HepG2 (cell line): ENCODE measurements around the gene MARCHF9. TPM values are rescaled to one million over a fixed set of nuclear protein-coding genes. Genes with fewer than 3 reads are reported as not detected.

Experiments
- CEBPG ChIP-seq: IDR thresholded peaks from 2 replicates; pipeline ENCODE4 v1.6.1; 2016
- IRF2 ChIP-seq: IDR thresholded peaks from 2 replicates; pipeline ENCODE4 v1.6.1; 2018; ENCODE audit warnings: missing genetic modification reagents, missing compliant biosample characterization
- MBD4 ChIP-seq: IDR thresholded peaks from 2 replicates; pipeline ENCODE4 v1.6.1; 2012; ENCODE audit warnings: low read length, inconsistent platforms, borderline replicate concordance
- PITX1 ChIP-seq: sonication (generic); formaldehyde crosslinking; IDR thresholded peaks from 2 replicates; pipeline ENCODE4 v1.5.1; 2020; ENCODE audit warnings: mild to moderate bottlenecking, missing genetic modification reagents
- SP4 ChIP-seq: sonication (generic); formaldehyde crosslinking; IDR thresholded peaks from 2 replicates; pipeline ENCODE4 v1.8.1; 2023; ENCODE audit warnings: mild to moderate bottlenecking, missing genetic modification reagents
- ZFP41 ChIP-seq: sonication (generic); formaldehyde crosslinking; IDR thresholded peaks from 2 replicates; pipeline ENCODE4 v1.4.0; 2020; ENCODE audit warnings: mild to moderate bottlenecking, missing genetic modification reagents, borderline replicate concordance
- ZNF10 ChIP-seq: sonication (generic); formaldehyde crosslinking; IDR thresholded peaks from 2 replicates; pipeline ENCODE4 v1.4.0; 2020; ENCODE audit warnings: mild to moderate bottlenecking, low read depth, missing genetic modification reagents, borderline replicate concordance
- ZNF160 ChIP-seq: sonication (generic); formaldehyde crosslinking; IDR thresholded peaks from 2 replicates; pipeline ENCODE4 v1.8.0; 2022; ENCODE audit warnings: mild to moderate bottlenecking, inconsistent platforms, missing genetic modification reagents
- ZNF605 ChIP-seq: sonication (generic); formaldehyde crosslinking; IDR thresholded peaks from 2 replicates; pipeline ENCODE4 v1.8.0; 2022; ENCODE audit warnings: mild to moderate bottlenecking, missing genetic modification reagents
- ZNF788 ChIP-seq: sonication (generic); formaldehyde crosslinking; IDR thresholded peaks from 2 replicates; pipeline ENCODE4 v1.5.0; 2020; ENCODE audit warnings: mild to moderate bottlenecking, missing genetic modification reagents, borderline replicate concordance
- ZSCAN29 ChIP-seq: sonication (generic); formaldehyde crosslinking; conservative IDR thresholded peaks from 2 replicates; pipeline ENCODE4 v1.4.0; 2020; ENCODE audit warnings: mild to moderate bottlenecking, missing genetic modification reagents
- polyA plus RNA-seq, 8 experiments: library from polyadenylated mRNA; depleted of rRNA in 3 of 8; stranded (reverse) in 7 of 8; unstranded in 1 of 8; fragments of >200 nt; fragmentation: Illumina TruSeq in 4 of 8; extraction: Trizol in 4 of 8; gene quantifications; 2 replicates each; pipeline versions ENCODE4 v1.2.1 to v1.2.3, GENCODE V29; 2011 to 2016; ENCODE audit warnings: low read depth in 4 of 8, missing spikeins in 1 of 8, mixed read lengths in 1 of 8; ENCODE audit not compliant: insufficient read depth in 1 of 8
- total RNA-seq, 5 experiments: library from RNA; depleted of rRNA; stranded (reverse); fragments of >200 nt; fragmentation: Illumina TruSeq; extraction: Trizol; gene quantifications; 2 replicates each; pipeline ENCODE4 v1.2.3, GENCODE V29; 2016; ENCODE audit warnings: low read depth in 1 of 5
- TF ChIP-seq, protein P1 (sequence below): sonication (generic); formaldehyde crosslinking; IDR thresholded peaks from 2 replicates; pipeline ENCODE4 v1.8.1; 2022; ENCODE audit warnings: low read depth, mild to moderate bottlenecking, missing genetic modification reagents
- TF ChIP-seq, protein P2 (sequence below): sonication (generic); formaldehyde crosslinking; IDR thresholded peaks from 2 replicates; pipeline ENCODE4 v1.8.1; 2023; ENCODE audit warnings: mild to moderate bottlenecking, missing genetic modification reagents
- TF ChIP-seq, protein P3 (sequence below): sonication (generic); formaldehyde crosslinking; IDR thresholded peaks from 2 replicates; pipeline ENCODE4 v1.5.0; 2020; ENCODE audit warnings: missing genetic modification reagents
- TF ChIP-seq, protein P4 (sequence below): sonication (generic); formaldehyde crosslinking; IDR thresholded peaks from 2 replicates; pipeline ENCODE4 v1.9.0; 2021; ENCODE audit warnings: missing genetic modification reagents, borderline replicate concordance
- TF ChIP-seq, protein P5 (sequence below), 2 experiments: sonication (generic) in 1 of 2; formaldehyde crosslinking in 1 of 2; IDR thresholded peaks; 2 replicates each; pipeline versions ENCODE4 v1.4.0 to v1.6.1; 2018 to 2020; ENCODE audit warnings: missing genetic modification reagents in 2 of 2, borderline replicate concordance in 1 of 2, low read depth in 1 of 2, mild to moderate bottlenecking in 1 of 2, missing biosample characterization in 1 of 2
- TF ChIP-seq, protein P6 (sequence below): sonication (generic); formaldehyde crosslinking; IDR thresholded peaks from 2 replicates; pipeline ENCODE4 v1.5.0; 2020; ENCODE audit warnings: missing genetic modification reagents, mild to moderate bottlenecking, borderline replicate concordance
- TF ChIP-seq, protein P7 (sequence below): sonication (generic); formaldehyde crosslinking; IDR thresholded peaks from 2 replicates; pipeline ENCODE4 v1.4.0; 2020; ENCODE audit warnings: mild to moderate bottlenecking, missing genetic modification reagents

Gene MARCHF9
- total and polyA plus RNA-seq, 2 of the 13 experiments (the other 11 are each of a cell fraction or from before 2014, with no cell fraction given) = 5.7 to 9.6 TPM

DNA sequence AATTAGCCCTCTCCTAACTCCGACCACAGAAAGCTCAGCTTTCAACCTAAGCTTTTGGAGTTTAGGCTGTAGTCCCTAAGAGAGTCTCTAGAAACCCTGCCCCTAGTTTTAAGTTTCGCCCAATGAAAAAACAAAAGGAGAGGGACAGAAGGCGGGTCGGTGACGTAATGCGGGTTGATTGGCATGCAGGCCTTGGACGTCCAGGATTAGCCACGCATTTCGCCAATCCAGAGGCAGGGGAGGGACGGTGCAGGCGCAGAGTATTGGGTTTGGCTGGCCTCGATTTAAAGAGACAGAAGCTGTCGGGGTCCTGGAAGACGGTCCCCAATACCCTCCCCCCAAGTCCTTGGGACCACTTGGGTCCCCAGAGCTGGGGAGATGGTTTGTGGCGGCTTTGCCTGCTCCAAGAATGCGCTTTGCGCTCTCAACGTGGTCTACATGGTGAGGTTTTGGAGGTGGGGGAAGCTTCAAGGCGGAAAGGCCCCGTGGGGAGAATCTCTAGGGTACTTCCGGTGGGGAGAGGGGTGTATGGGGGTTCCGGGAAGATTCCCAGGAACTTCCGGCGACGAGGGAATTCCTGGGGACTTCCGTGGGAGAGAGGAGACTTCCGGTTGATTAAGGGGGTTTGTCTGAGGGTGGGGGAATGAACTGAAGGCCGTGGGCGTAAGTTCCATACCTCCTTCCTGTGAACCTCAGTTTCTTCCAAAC, 10.0 kb upstream of the MARCHF9 start, which contains the start of gene TSPAN31 (continued):
- TF ChIP-seq, protein P1, sequence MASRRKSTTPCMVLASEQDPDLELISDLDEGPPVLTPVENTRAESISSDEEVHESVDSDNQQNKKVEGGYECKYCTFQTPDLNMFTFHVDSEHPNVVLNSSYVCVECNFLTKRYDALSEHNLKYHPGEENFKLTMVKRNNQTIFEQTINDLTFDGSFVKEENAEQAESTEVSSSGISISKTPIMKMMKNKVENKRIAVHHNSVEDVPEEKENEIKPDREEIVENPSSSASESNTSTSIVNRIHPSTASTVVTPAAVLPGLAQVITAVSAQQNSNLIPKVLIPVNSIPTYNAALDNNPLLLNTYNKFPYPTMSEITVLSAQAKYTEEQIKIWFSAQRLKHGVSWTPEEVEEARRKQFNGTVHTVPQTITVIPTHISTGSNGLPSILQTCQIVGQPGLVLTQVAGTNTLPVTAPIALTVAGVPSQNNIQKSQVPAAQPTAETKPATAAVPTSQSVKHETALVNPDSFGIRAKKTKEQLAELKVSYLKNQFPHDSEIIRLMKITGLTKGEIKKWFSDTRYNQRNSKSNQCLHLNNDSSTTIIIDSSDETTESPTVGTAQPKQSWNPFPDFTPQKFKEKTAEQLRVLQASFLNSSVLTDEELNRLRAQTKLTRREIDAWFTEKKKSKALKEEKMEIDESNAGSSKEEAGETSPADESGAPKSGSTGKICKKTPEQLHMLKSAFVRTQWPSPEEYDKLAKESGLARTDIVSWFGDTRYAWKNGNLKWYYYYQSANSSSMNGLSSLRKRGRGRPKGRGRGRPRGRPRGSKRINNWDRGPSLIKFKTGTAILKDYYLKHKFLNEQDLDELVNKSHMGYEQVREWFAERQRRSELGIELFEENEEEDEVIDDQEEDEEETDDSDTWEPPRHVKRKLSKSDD (CRISPR knock-in tag) = no peak
- TF ChIP-seq ZNF605 (CRISPR knock-in tag) (no peak), MBD4 (no peak), ZNF160 (no peak), SP4 (CRISPR knock-in tag) (peak; percentile 78), ZNF788 (CRISPR knock-in tag) (no peak), ZFP41 (CRISPR knock-in tag) (no peak), CEBPG (CRISPR knock-in tag) (peak; percentile 65), ZNF10 (CRISPR knock-in tag) (no peak), IRF2 (CRISPR knock-in tag) (peak; percentile 23; the same call in 1 of the 2 replicates), PITX1 (no peak), ZSCAN29 (no peak)
- TF ChIP-seq, protein P2, sequence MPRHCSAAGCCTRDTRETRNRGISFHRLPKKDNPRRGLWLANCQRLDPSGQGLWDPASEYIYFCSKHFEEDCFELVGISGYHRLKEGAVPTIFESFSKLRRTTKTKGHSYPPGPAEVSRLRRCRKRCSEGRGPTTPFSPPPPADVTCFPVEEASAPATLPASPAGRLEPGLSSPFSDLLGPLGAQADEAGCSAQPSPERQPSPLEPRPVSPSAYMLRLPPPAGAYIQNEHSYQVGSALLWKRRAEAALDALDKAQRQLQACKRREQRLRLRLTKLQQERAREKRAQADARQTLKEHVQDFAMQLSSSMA (CRISPR knock-in tag) = no peak
- TF ChIP-seq, protein P3, sequence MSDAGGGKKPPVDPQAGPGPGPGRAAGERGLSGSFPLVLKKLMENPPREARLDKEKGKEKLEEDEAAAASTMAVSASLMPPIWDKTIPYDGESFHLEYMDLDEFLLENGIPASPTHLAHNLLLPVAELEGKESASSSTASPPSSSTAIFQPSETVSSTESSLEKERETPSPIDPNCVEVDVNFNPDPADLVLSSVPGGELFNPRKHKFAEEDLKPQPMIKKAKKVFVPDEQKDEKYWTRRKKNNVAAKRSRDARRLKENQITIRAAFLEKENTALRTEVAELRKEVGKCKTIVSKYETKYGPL (CRISPR knock-in tag) = peak; percentile 31; the same call in 1 of the 2 replicates
- TF ChIP-seq, protein P4, sequence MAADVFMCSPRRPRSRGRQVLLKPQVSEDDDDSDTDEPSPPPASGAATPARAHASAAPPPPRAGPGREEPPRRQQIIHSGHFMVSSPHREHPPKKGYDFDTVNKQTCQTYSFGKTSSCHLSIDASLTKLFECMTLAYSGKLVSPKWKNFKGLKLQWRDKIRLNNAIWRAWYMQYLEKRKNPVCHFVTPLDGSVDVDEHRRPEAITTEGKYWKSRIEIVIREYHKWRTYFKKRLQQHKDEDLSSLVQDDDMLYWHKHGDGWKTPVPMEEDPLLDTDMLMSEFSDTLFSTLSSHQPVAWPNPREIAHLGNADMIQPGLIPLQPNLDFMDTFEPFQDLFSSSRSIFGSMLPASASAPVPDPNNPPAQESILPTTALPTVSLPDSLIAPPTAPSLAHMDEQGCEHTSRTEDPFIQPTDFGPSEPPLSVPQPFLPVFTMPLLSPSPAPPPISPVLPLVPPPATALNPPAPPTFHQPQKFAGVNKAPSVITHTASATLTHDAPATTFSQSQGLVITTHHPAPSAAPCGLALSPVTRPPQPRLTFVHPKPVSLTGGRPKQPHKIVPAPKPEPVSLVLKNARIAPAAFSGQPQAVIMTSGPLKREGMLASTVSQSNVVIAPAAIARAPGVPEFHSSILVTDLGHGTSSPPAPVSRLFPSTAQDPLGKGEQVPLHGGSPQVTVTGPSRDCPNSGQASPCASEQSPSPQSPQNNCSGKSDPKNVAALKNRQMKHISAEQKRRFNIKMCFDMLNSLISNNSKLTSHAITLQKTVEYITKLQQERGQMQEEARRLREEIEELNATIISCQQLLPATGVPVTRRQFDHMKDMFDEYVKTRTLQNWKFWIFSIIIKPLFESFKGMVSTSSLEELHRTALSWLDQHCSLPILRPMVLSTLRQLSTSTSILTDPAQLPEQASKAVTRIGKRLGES (CRISPR knock-in tag) = no peak
- TF ChIP-seq, protein P5, sequence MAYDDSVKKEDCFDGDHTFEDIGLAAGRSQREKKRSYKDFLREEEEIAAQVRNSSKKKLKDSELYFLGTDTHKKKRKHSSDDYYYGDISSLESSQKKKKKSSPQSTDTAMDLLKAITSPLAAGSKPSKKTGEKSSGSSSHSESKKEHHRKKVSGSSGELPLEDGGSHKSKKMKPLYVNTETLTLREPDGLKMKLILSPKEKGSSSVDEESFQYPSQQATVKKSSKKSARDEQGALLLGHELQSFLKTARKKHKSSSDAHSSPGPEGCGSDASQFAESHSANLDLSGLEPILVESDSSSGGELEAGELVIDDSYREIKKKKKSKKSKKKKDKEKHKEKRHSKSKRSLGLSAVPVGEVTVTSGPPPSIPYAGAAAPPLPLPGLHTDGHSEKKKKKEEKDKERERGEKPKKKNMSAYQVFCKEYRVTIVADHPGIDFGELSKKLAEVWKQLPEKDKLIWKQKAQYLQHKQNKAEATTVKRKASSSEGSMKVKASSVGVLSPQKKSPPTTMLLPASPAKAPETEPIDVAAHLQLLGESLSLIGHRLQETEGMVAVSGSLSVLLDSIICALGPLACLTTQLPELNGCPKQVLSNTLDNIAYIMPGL (CRISPR knock-in tag; IDR thresholded peaks at IDR 0.05; ENCODE audit: borderline replicate concordance in 1 of 2, low read depth in 1 of 2) = peak in 1 of 2 experiments; percentile 50; a peak in 2 of 4 replicates
- TF ChIP-seq, protein P6, sequence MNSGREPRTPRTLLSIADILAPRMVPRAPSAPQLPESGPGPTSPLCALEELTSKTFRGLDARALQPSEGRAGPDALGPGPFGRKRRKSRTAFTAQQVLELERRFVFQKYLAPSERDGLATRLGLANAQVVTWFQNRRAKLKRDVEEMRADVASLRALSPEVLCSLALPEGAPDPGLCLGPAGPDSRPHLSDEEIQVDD (CRISPR knock-in tag) = no peak
- TF ChIP-seq, protein P7, sequence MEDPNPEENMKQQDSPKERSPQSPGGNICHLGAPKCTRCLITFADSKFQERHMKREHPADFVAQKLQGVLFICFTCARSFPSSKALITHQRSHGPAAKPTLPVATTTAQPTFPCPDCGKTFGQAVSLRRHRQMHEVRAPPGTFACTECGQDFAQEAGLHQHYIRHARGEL = no peak
